Endothelial cell of umbilical vein (primary cell): Measurements from ENCODE around the gene KIAA1755. TPM values are rescaled to one million over a fixed set of nuclear protein-coding genes. Genes with fewer than 3 reads are reported as not detected.

Experiments used
- BruUV-seq: library from RNA; stranded (reverse); fragments of 400-500 nt; replicated peaks from 2 replicates; lab custom pipeline; 2021; lab: Mats Ljungman, UMichigan
- CTCF ChIA-PET: fragments of 300-600, 350-600 bp; sonication (Branson Sonifier 250); formaldehyde crosslinking; loops from one replicate; lab custom pipeline; 2021; ENCODE audit warnings: antibody characterized with exemption, inconsistent platforms; lab: Charles Lee
- POLR2A ChIA-PET: fragments of 300-600, 350-600 bp; sonication (Branson Sonifier 250); formaldehyde crosslinking; loops from one replicate; lab custom pipeline; 2021; ENCODE audit warnings: antibody characterized with exemption, inconsistent platforms; lab: Charles Lee
- DNase-seq: peaks from one replicate; pipeline ENCODE4 v3.0.0-alpha.2; 2011; ENCODE audit warnings: low read depth, low spot score
- FAIRE-seq: peaks from 2 replicates; lab custom pipeline; 2011; peaks lifted over from hg19 to GRCh38; lab: Jason Lieb, UNC
- H2AFZ ChIP-seq: 2 replicates; pipeline ENCODE4 v1.6.0; 2012; ENCODE audit warnings: low read depth, low read length, control low read depth, inconsistent platforms
- H3K27ac ChIP-seq: 2 replicates; pipeline ENCODE4 v1.5.1; 2011; ENCODE audit warnings: low read depth, mild to moderate bottlenecking, control low read depth, low read length, moderate library complexity; ENCODE audit not compliant: insufficient read depth
- H3K27me3 ChIP-seq, 2 experiments: 2 replicates each; pipeline versions ENCODE4 v1.6.0 to v1.6.1; 2011; ENCODE audit warnings: low read length in 2 of 2, mixed read lengths in 1 of 2; ENCODE audit not compliant: control insufficient read depth in 2 of 2, insufficient read depth in 2 of 2
- H3K36me3 ChIP-seq, 2 experiments: 2 replicates in 1 of 2; 3 replicates in 1 of 2; pipeline ENCODE4 v1.5.1; 2011; ENCODE audit warnings: low read length in 2 of 2, mild to moderate bottlenecking in 1 of 2, moderate library complexity in 1 of 2; ENCODE audit not compliant: control insufficient read depth in 2 of 2, insufficient read depth in 2 of 2; ENCODE audit errors: extremely low read depth in 1 of 2
- H3K4me1 ChIP-seq: 3 replicates; pipeline ENCODE4 v1.5.1; 2011; ENCODE audit warnings: mild to moderate bottlenecking, low read length; ENCODE audit not compliant: control insufficient read depth, insufficient read depth; ENCODE audit errors: extremely low read depth
- H3K4me2 ChIP-seq: 2 replicates; pipeline ENCODE4 v1.6.1; 2011; ENCODE audit warnings: low read length, control low read depth, mixed read lengths; ENCODE audit not compliant: insufficient read depth
- H3K4me3 ChIP-seq, 3 experiments: fragments of 200-600 bp in 1 of 3; sonication (generic), shearing (Covaris generic) in 1 of 3; replicated peaks in 1 of 3; 2 replicates each; pipeline ENCODE4 v1.5.1; 2011 to 2016; ENCODE audit warnings: control low read depth in 3 of 3, low read length in 3 of 3, mild to moderate bottlenecking in 2 of 3, inconsistent platforms in 1 of 3, low read depth in 1 of 3, moderate library complexity in 1 of 3; ENCODE audit not compliant: insufficient read depth in 1 of 3
- H3K79me2 ChIP-seq: 2 replicates; pipeline ENCODE4 v1.6.0; 2012; ENCODE audit warnings: low read length, inconsistent platforms; ENCODE audit not compliant: control insufficient read depth, insufficient read depth
- H3K9ac ChIP-seq: replicated peaks from 2 replicates; pipeline ENCODE3; 2011; ENCODE audit warnings: low read length, control low read depth; ENCODE audit not compliant: insufficient read depth; ENCODE audit errors: extremely low read depth
- H3K9me1 ChIP-seq: replicated peaks from 3 replicates; pipeline ENCODE4 v1.6.0; 2011; ENCODE audit warnings: mild to moderate bottlenecking, low read length; ENCODE audit not compliant: control insufficient read depth, insufficient read depth; ENCODE audit errors: extremely low read depth
- H3K9me3 ChIP-seq: replicated peaks from 2 replicates; pipeline ENCODE4 v1.5.1; 2012; ENCODE audit warnings: low read length, inconsistent platforms; ENCODE audit not compliant: control insufficient read depth, insufficient read depth
- H4K20me1 ChIP-seq: replicated peaks from 2 replicates; pipeline ENCODE3; 2011; ENCODE audit warnings: mild to moderate bottlenecking, low read length; ENCODE audit not compliant: control insufficient read depth, insufficient read depth; ENCODE audit errors: extremely low read depth
- CTCF ChIP-seq, 2 donors: IDR thresholded peaks; 1 replicate in 1 of 2; 2 replicates in 1 of 2; pipeline ENCODE4 v1.5.1; 2011; ENCODE audit warnings: low read length in 2 of 2, mild to moderate bottlenecking in 2 of 2, moderate library complexity in 2 of 2, control low read depth in 1 of 2, inconsistent platforms in 1 of 2, low read depth in 1 of 2; ENCODE audit not compliant: insufficient read depth in 1 of 2; ENCODE audit errors: extremely low read depth in 1 of 2
- EZH2 ChIP-seq: IDR thresholded peaks from 2 replicates; pipeline ENCODE4 v1.6.1; 2012; ENCODE audit warnings: borderline replicate concordance, low read depth, mild to moderate bottlenecking, moderate library complexity, low read length, inconsistent platforms; ENCODE audit not compliant: severe bottlenecking
- FOS ChIP-seq: IDR thresholded peaks from 2 replicates; pipeline ENCODE4 v1.6.1; 2011; ENCODE audit warnings: mild to moderate bottlenecking, low read length, moderate library complexity, borderline replicate concordance; ENCODE audit not compliant: insufficient read depth
- GATA2 ChIP-seq: IDR thresholded peaks from 2 replicates; pipeline ENCODE4 v1.7.0; 2011; ENCODE audit warnings: low read depth, mild to moderate bottlenecking, moderate library complexity, mixed read lengths, low read length; ENCODE audit not compliant: insufficient read length, insufficient read depth
- JUN ChIP-seq: IDR thresholded peaks from 2 replicates; pipeline ENCODE4 v1.6.1; 2011; ENCODE audit warnings: borderline replicate concordance, low read depth; ENCODE audit not compliant: insufficient read length, insufficient read depth
- MAX ChIP-seq: IDR thresholded peaks from 2 replicates; pipeline ENCODE4 v1.6.1; 2011; ENCODE audit not compliant: insufficient read depth, insufficient read length
- MYC ChIP-seq: IDR thresholded peaks from one replicate; pipeline ENCODE4 v1.6.1; 2011; ENCODE audit warnings: mild to moderate bottlenecking, low read depth, low read length
- POLR2A ChIP-seq: IDR thresholded peaks from 2 replicates; pipeline ENCODE4 v1.6.1; 2012; ENCODE audit warnings: low read depth, mild to moderate bottlenecking, control low read depth, low read length
- POLR2AphosphoS5 ChIP-seq: IDR thresholded peaks from 2 replicates; pipeline ENCODE4 v1.6.1; 2012; ENCODE audit warnings: low read depth, mild to moderate bottlenecking, control low read depth, low read length, moderate library complexity; ENCODE audit not compliant: insufficient read depth
- dilution Hi-C: fragments of 300-500 bp; cut with MboI; formaldehyde crosslinking; loops from one replicate; pipeline ENCODE4 v1.15.0; 2019; ENCODE audit warnings: low sequenced_read_pairs; ENCODE audit not compliant: extremely low pct_ligation_motif_present
- intact Hi-C: fragments of 100-400 bp; cut with micrococcal nuclease; formaldehyde crosslinking; loops from one replicate; pipeline ENCODE4 v1.10.0; 2022
- polyA plus RNA-seq, 4 experiments: library from polyadenylated mRNA; depleted of rRNA in 3 of 4; stranded (reverse) in 3 of 4; unstranded in 1 of 4; fragments of >200 nt; gene quantifications; 2 replicates each; pipeline versions ENCODE4 v1.2.1 to v1.2.3, GENCODE V29; 2011 to 2012; ENCODE audit warnings: missing spikeins in 1 of 4
- total RNA-seq: library from RNA; stranded (reverse); gene quantifications from 2 replicates; pipeline ENCODE4 v1.2.3, GENCODE V29; 2021

Gene KIAA1755
- total and polyA plus RNA-seq, 2 donors (not counting 3 experiments of a cell fraction or from before 2014, with no cell fraction given): 0.36 to 0.51 TPM

- H3K27me3 ChIP-seq: no peaks in the 10 kb centered on the region
- no peak for FAIRE-seq
- peak overlapping the region; percentile 67 for H2AFZ ChIP-seq
- TF ChIP-seq CTCF (IDR thresholded peaks at IDR 0.05; ENCODE audit: extremely low read depth in 1 of 2, insufficient read depth in 1 of 2, low read depth in 1 of 2, low read length in 2 of 2): no peak
- no peak for TF ChIP-seq POLR2A
- no peak for TF ChIP-seq MAX
- TF ChIP-seq EZH2: no peak
- no peak for TF ChIP-seq JUN
- TF ChIP-seq POLR2AphosphoS5: no peak
- TF ChIP-seq FOS: no peak
- no peak for TF ChIP-seq GATA2
- TF ChIP-seq MYC: no peak
- no peak overlapping the region for H3K4me2 ChIP-seq
- H3K27ac ChIP-seq: no peak overlapping the region
- dilution Hi-C loops (no loop called here), intact Hi-C loops (no loop called here)
- H3K9ac ChIP-seq: no peak overlapping the region
- no peaks in the 10 kb centered on the region for H4K20me1 ChIP-seq
- no peaks in the 10 kb centered on the region for H3K36me3 ChIP-seq
- no peaks in the 10 kb centered on the region for H3K9me1 ChIP-seq
- ChIA-PET CTCF (interaction anchor here (0.7 kb wide), 1 partner anchor 79 kb away, joined by 4 read pairs; no protein-coding TSS in a partner anchor), POLR2A (no interaction called here)
- H3K4me1 ChIP-seq: no peaks in the 10 kb centered on the region
- BruUV-seq: no TSS peak
- no peaks in the 10 kb centered on the region for H3K79me2 ChIP-seq
- H3K4me3 ChIP-seq: peak overlapping the region in 1 of 3 experiments; percentile 30
- no peaks in the 10 kb centered on the region for H3K9me3 ChIP-seq
- no peak for DNase-seq
These were observed 487 bp upstream of the KIAA1755 start for GRCh38 chr20:38261054-38261390.
